ENCODE measurements around the gene ZNF236.

Gene ZNF236

DNA sequence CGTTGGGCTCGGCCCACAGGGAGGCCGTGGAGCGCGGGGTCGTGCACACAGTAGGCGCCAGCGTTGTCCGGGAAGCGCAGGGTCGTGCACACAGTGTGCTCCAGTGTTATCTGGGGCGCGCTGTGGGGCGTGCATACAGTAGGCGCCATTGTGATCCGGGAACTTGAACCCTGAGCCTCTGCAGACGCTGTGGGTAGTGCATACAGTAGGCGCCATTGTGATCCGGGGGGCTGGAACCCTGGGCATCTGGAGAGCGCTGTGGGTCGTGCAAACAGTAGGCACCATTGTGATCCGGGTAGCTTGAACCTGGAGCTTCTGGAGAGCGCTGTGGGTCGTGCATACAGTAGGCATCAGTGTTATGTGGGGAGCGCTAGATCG lies 793 bp downstream of the ZNF236 start:
- Histone ChIP-seq H3K9ac (ENCODE audit: low read depth, low read length) (peak overlapping the region; percentile 100), H3K36me3 (ENCODE audit: insufficient read depth, low read length) (peaks cover 5% of the 10 kb centered on the region), H3K4me2 (ENCODE audit: low read length) (peak overlapping the region; percentile 79), H3K27me3 (ENCODE audit: control insufficient read depth, insufficient read depth, low read length) (no peaks in the 10 kb centered on the region), H3K9me3 (replicated peaks; ENCODE audit: low read length) (no peaks in the 10 kb centered on the region), H3K4me3 (ENCODE audit: low read length) (peak overlapping the region; percentile 100), H3K4me1 (ENCODE audit: control insufficient read depth, insufficient read depth, low read length) (peaks cover 13% of the 10 kb centered on the region)

DNA sequence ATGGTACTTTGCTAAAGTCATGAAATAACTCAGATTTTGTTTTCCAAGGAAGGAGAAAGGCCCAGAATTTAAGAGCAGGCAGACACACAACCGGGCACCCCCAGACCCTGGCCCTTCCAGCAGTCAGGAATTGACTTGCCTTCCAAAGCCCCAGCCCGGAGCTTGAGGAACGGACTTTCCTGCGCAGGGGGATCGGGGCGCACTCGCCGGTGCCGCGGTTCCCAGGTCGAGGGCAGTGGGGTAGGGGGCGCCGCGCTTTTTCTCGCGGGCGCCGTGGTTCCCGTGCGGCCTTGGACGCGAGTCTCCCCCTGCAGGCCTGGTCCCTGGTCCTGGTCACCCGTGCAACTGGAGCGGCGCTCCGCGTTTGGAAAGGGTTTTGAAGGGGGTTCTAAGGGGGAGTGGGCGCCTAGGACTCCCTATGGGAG lies 1.2 kb downstream of the ZNF236 start:
- Histone ChIP-seq H3K9ac (ENCODE audit: low read depth, low read length) (peak overlapping the region; percentile 100), H3K4me1 (ENCODE audit: control insufficient read depth, insufficient read depth, low read length) (peaks cover 13% of the 10 kb centered on the region), H3K4me2 (ENCODE audit: low read length) (peak overlapping the region; percentile 79)

GRCh38 chr18:76824145-76824676 lies 1.9 kb downstream of the ZNF236 start:
- Histone ChIP-seq H3K9ac (ENCODE audit: low read depth, low read length) (no peak overlapping the region), H3K4me3 (ENCODE audit: low read length) (peak overlapping the region; percentile 100)

More for the DNA sequence above, 1.2 kb downstream of the ZNF236 start:
- peak overlapping the region; percentile 100 for H3K4me3 ChIP-seq (ENCODE audit: low read length)
- peaks cover 5% of the 10 kb centered on the region for H3K36me3 ChIP-seq (ENCODE audit: insufficient read depth, low read length)
- no peaks in the 10 kb centered on the region for H3K9me3 ChIP-seq (replicated peaks; ENCODE audit: low read length)
- H3K27me3 ChIP-seq (ENCODE audit: control insufficient read depth, insufficient read depth, low read length) = no peaks in the 10 kb centered on the region

GRCh38 chr18:76824754-76825153 lies 2.4 kb downstream of the ZNF236 start:
- Histone ChIP-seq H3K4me1 (ENCODE audit: control insufficient read depth, insufficient read depth, low read length) (peaks cover 12% of the 10 kb centered on the region), H3K36me3 (ENCODE audit: insufficient read depth, low read length) (peaks cover 5% of the 10 kb centered on the region), H3K4me3 (ENCODE audit: low read length) (no peak overlapping the region), H3K4me2 (ENCODE audit: low read length) (no peak overlapping the region), H3K9ac (ENCODE audit: low read depth, low read length) (no peak overlapping the region), H3K27me3 (ENCODE audit: control insufficient read depth, insufficient read depth, low read length) (no peaks in the 10 kb centered on the region), H3K9me3 (replicated peaks; ENCODE audit: low read length) (no peaks in the 10 kb centered on the region)

More at GRCh38 chr18:76824145-76824676, 1.9 kb downstream of the ZNF236 start:
- H3K27me3 ChIP-seq (ENCODE audit: control insufficient read depth, insufficient read depth, low read length) = no peaks in the 10 kb centered on the region
- H3K4me1 ChIP-seq (ENCODE audit: control insufficient read depth, insufficient read depth, low read length) = peaks cover 13% of the 10 kb centered on the region
- H3K4me2 ChIP-seq (ENCODE audit: low read length) = peak overlapping the region; percentile 79
- H3K9me3 ChIP-seq (replicated peaks; ENCODE audit: low read length) = no peaks in the 10 kb centered on the region
- H3K36me3 ChIP-seq (ENCODE audit: insufficient read depth, low read length) = peaks cover 5% of the 10 kb centered on the region

GRCh38 chr18:76827205-76828200 lies 5.1 kb downstream of the ZNF236 start:
- H3K27me3 ChIP-seq (ENCODE audit: control insufficient read depth, insufficient read depth, low read length) = no peaks in the 10 kb centered on the region
- no peaks in the 10 kb centered on the region for H3K36me3 ChIP-seq (ENCODE audit: insufficient read depth, low read length)
- H3K4me2 ChIP-seq (ENCODE audit: low read length) = no peak overlapping the region
- no peaks in the 10 kb centered on the region for H3K9me3 ChIP-seq (replicated peaks; ENCODE audit: low read length)
- H3K4me1 ChIP-seq (ENCODE audit: control insufficient read depth, insufficient read depth, low read length) = peaks cover 2% of the 10 kb centered on the region
- no peak overlapping the region for H3K4me3 ChIP-seq (ENCODE audit: low read length)
- no peak overlapping the region for H3K9ac ChIP-seq (ENCODE audit: low read depth, low read length)

GRCh38 chr18:76834379-76834778 lies 12.0 kb downstream of the ZNF236 start:
- Histone ChIP-seq H3K36me3 (ENCODE audit: insufficient read depth, low read length) (no peaks in the 10 kb centered on the region), H3K4me1 (ENCODE audit: control insufficient read depth, insufficient read depth, low read length) (no peaks in the 10 kb centered on the region), H3K4me3 (ENCODE audit: low read length) (no peak overlapping the region), H3K27me3 (ENCODE audit: control insufficient read depth, insufficient read depth, low read length) (no peaks in the 10 kb centered on the region), H3K9me3 (replicated peaks; ENCODE audit: low read length) (no peaks in the 10 kb centered on the region), H3K4me2 (ENCODE audit: low read length) (no peak overlapping the region), H3K9ac (ENCODE audit: low read depth, low read length) (no peak overlapping the region)

- Histone ChIP-seq H3K4me2 (ENCODE audit: low read length) (no peak overlapping the region), H3K4me3 (ENCODE audit: low read length) (no peak overlapping the region), H3K36me3 (ENCODE audit: insufficient read depth, low read length) (no peaks in the 10 kb centered on the region), H3K9me3 (replicated peaks; ENCODE audit: low read length) (no peaks in the 10 kb centered on the region), H3K27me3 (ENCODE audit: control insufficient read depth, insufficient read depth, low read length) (no peaks in the 10 kb centered on the region), H3K4me1 (ENCODE audit: control insufficient read depth, insufficient read depth, low read length) (no peaks in the 10 kb centered on the region), H3K9ac (ENCODE audit: low read depth, low read length) (no peak overlapping the region)
These were observed 13.0 kb downstream of the ZNF236 start for GRCh38 chr18:76835380-76835779.

DNA sequence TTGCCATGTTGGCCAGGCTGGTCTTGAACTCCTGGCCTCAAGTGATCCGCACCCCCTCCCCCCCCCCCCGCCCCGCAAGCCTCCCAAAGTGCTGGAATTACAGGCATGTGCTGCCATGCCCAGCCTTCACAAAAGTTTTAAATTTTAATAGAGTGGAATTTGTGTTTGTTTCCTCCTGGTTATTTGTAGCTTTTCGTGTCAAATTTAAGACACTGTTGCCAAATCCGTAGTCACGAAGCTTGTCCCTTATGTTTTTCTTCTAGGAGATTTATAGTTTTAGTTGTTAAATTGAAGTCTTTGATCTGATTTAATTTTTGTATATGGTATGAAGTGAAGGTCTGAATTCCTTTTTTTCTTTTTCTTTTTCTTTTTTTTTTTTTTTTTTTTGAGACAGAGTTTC lies 14.7 kb downstream of the ZNF236 start:
- Histone ChIP-seq H3K4me1 (ENCODE audit: control insufficient read depth, insufficient read depth, low read length) (no peaks in the 10 kb centered on the region), H3K27me3 (ENCODE audit: control insufficient read depth, insufficient read depth, low read length) (no peaks in the 10 kb centered on the region)

DNA sequence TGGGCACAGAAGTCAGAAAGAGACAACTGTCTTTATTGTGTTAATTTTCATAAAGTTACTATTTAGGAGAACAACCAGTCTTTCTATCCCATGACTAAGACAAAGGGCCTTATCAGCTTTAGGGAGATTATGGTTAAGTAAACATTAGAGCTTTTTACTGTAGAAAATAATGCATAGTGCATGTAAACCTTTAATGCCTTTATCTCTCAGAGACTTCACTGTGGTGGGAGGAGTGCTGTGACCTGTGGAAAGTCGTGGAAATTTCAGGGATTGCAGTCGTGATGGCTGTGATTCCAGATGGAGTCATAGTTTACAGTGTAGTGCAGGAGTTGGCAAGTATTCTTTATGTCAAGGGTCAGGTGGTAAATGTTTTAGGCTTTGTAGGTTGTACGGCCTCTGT lies 15.8 kb downstream of the ZNF236 start:
- Histone ChIP-seq H3K4me1 (ENCODE audit: control insufficient read depth, insufficient read depth, low read length) (no peaks in the 10 kb centered on the region), H3K4me2 (ENCODE audit: low read length) (no peak overlapping the region), H3K36me3 (ENCODE audit: insufficient read depth, low read length) (no peaks in the 10 kb centered on the region), H3K9me3 (replicated peaks; ENCODE audit: low read length) (no peaks in the 10 kb centered on the region), H3K9ac (ENCODE audit: low read depth, low read length) (no peak overlapping the region), H3K27me3 (ENCODE audit: control insufficient read depth, insufficient read depth, low read length) (no peaks in the 10 kb centered on the region), H3K4me3 (ENCODE audit: low read length) (no peak overlapping the region)

More for the DNA sequence above, 14.7 kb downstream of the ZNF236 start:
- no peak overlapping the region for H3K4me3 ChIP-seq (ENCODE audit: low read length)
- H3K9me3 ChIP-seq (replicated peaks; ENCODE audit: low read length) = no peaks in the 10 kb centered on the region
- no peak overlapping the region for H3K9ac ChIP-seq (ENCODE audit: low read depth, low read length)
- no peaks in the 10 kb centered on the region for H3K36me3 ChIP-seq (ENCODE audit: insufficient read depth, low read length)
- no peak overlapping the region for H3K4me2 ChIP-seq (ENCODE audit: low read length)

GRCh38 chr18:76839086-76839794 lies 16.9 kb downstream of the ZNF236 start:
- Histone ChIP-seq H3K4me1 (ENCODE audit: control insufficient read depth, insufficient read depth, low read length) (no peaks in the 10 kb centered on the region), H3K36me3 (ENCODE audit: insufficient read depth, low read length) (no peaks in the 10 kb centered on the region), H3K9ac (ENCODE audit: low read depth, low read length) (no peak overlapping the region), H3K9me3 (replicated peaks; ENCODE audit: low read length) (no peaks in the 10 kb centered on the region), H3K4me3 (ENCODE audit: low read length) (no peak overlapping the region), H3K27me3 (ENCODE audit: control insufficient read depth, insufficient read depth, low read length) (no peaks in the 10 kb centered on the region), H3K4me2 (ENCODE audit: low read length) (no peak overlapping the region)

DNA sequence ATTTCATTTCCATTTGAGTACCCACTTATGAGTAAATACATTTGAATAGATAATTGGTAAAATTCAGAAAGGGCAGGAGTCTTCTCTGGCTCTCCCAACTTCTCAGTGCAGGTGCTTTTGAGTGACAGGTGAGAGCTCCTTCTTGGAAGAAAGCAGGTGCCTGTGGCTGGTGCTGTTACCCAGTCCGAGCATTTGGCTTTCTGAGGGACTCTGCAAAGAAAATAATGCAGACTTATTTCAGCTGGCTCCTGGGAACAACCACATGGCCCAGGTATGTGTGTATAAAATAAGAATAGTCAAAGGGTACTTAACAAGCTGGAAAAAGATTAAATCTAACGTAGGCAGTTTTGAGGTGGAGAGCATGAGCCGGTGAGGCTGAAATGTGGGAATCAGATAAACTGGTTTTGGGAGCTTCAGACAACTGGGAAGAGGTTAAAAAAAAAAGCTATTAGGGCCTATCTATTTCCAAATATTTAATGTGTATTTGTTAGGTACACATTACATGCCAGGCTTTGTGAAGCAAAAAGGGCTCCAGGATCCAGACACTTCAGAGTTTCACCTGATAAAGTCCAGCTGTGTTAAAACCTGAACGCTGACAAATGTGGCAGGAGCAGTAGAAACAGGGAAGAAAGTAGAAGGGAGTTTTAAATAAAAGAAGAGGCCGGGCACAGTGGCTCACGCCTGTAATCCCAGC lies 20.6 kb downstream of the ZNF236 start:
- no peaks in the 10 kb centered on the region for H3K9me3 ChIP-seq (replicated peaks; ENCODE audit: low read length)
- H3K27me3 ChIP-seq (ENCODE audit: control insufficient read depth, insufficient read depth, low read length) = no peaks in the 10 kb centered on the region
- H3K4me1 ChIP-seq (ENCODE audit: control insufficient read depth, insufficient read depth, low read length) = peaks cover 8% of the 10 kb centered on the region
- H3K4me2 ChIP-seq (ENCODE audit: low read length) = no peak overlapping the region
- no peaks in the 10 kb centered on the region for H3K36me3 ChIP-seq (ENCODE audit: insufficient read depth, low read length)
- no peak overlapping the region for H3K4me3 ChIP-seq (ENCODE audit: low read length)
- H3K9ac ChIP-seq (ENCODE audit: low read depth, low read length) = no peak overlapping the region
